Measurements from ENCODE around the gene NANS.

DNA sequence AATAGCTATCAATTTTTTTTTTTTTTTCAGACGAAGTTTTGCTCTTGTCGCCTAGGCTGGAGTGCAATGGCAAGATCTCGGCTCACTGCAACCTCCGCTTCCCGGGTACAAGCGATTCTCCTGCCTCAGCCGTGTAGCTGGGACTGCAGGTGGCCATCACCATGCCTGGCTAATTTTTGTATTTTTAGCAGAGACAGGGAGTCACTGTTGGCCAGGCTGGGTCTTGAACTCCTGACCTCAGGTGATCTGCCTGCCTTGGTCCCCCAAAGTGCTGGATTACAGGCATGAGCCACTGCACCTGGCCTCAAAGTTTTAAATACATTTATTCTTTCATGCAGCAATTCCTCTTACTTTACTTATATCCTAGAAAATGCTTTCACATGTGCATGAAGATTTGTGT is 44.9 kb downstream of the NANS start:
- TF ChIP-seq EZH2 (IDR thresholded peaks at IDR 0.05) (no peak), FOXP2 (optimal IDR thresholded peaks at IDR 0.05; ENCODE audit: control extremely low read depth, extremely low read length, insufficient read depth) (no peak)
